ENCODE data around the gene CTU2.

The CTU2 gene

DNA sequence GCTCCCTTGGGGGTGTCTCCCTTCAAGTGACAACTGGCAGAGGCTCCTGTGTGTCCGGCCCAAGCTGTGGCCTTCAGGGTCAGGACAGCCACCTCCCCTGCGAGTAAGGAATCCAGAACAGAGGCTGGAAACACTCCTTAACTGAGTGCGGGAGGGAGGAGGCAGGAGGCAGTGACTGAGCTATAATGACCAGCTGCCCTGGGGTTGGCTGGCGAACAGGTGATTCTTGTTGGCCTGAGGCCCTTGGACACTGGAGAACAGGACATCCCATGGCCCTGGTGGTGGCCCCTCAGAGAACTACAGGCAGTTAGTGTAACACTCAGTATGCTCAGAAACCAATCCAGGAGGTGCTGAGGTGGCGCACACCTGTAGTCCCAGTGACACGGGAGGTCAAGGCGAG, 10.6 kb upstream of the CTU2 start:
- peaks cover 4 to 9% of the 10 kb centered on the region in 2 donors for H3K4me1 ChIP-seq (ENCODE audit: control insufficient read depth in 2 of 2, insufficient read depth in 2 of 2, low read length in 2 of 2)
- H3K4me3 ChIP-seq (ENCODE audit: low read length in 2 of 2): no peak overlapping the region
- no peak overlapping the region for H3K27ac ChIP-seq (ENCODE audit: low read depth in 2 of 2, low read length in 2 of 2)
- H3K9ac ChIP-seq (ENCODE audit: low read depth in 1 of 2, low read length in 2 of 2): no peak overlapping the region
- H3K9me3 ChIP-seq (ENCODE audit: control insufficient read depth in 2 of 2, low read length in 2 of 2): no peaks in the 10 kb centered on the region
- H3K27me3 ChIP-seq (ENCODE audit: control insufficient read depth in 2 of 2, insufficient read depth in 2 of 2, low read length in 2 of 2): peaks cover 0 to 3% of the 10 kb centered on the region in 2 donors
- H3K36me3 ChIP-seq (ENCODE audit: control insufficient read depth in 2 of 2, insufficient read depth in 2 of 2, low read length in 2 of 2): peaks cover 0 to 13% of the 10 kb centered on the region in 2 donors

DNA sequence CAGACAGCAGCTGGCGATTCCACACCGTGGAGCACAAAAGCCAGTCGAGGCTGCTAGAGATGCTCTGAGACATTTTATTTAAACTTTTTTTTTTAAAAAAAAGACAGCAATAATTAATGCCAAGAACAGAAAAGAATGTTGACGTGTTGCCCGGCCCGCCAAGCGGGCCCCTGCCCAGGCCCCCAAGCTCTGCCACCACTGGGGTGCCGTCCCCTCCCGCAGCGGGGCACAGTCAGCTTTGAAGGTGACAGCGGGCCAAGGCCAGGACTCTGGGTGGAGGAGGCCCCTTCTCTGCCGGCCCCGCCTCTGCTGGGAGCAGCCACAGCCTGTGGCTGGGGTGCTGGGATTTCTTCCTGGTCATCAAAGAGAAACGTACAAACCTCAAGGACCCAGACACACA, 9.9 kb upstream of the CTU2 start:
- Histone ChIP-seq H3K9ac (ENCODE audit: low read depth in 1 of 2, low read length in 2 of 2) (no peak overlapping the region), H3K4me1 (ENCODE audit: control insufficient read depth in 2 of 2, insufficient read depth in 2 of 2, low read length in 2 of 2) (peaks cover 7 to 11% of the 10 kb centered on the region in 2 donors), H3K27ac (ENCODE audit: low read depth in 2 of 2, low read length in 2 of 2) (no peak overlapping the region), H3K36me3 (ENCODE audit: control insufficient read depth in 2 of 2, insufficient read depth in 2 of 2, low read length in 2 of 2) (peaks cover 0 to 13% of the 10 kb centered on the region in 2 donors), H3K27me3 (ENCODE audit: control insufficient read depth in 2 of 2, insufficient read depth in 2 of 2, low read length in 2 of 2) (no peaks in the 10 kb centered on the region), H3K9me3 (ENCODE audit: control insufficient read depth in 2 of 2, low read length in 2 of 2) (no peaks in the 10 kb centered on the region), H3K4me3 (ENCODE audit: low read length in 2 of 2) (no peak overlapping the region)

DNA sequence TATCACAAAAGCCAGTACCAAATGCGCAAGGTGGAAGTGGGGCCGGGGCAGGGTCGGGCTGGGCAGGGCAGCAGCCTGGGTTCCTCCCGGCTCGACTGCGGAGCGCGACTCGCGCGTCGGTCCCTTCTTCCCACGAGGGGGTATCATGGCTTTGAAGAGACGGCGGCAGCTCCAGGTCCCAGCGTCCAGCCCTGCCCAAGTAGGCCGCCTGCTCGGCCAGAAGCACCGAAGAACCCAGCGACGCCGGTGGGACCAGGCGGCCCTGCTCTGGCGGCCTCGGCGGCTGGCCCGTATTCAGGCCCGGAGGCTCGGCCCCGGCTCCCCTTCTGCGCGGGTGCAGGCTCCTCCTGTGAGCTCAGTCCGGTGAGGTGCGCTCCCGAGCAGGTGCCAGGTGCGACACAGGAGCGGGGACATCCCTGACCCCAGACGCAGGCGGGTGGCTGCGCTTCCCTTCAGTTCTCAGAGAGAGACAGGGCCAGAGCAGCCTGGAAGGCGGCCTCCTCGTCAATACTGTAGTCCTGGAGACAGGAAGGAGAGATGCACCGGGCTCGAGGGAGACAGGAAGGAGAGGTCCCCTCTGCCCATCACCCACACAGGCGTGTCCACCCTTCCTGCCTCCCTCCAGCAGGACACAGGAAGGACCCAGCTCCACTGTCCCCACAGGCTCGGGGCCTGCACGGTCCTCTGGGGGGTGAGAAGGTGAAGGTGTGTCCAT, 9.0 kb upstream of the CTU2 start:
- Histone ChIP-seq H3K36me3 (ENCODE audit: control insufficient read depth in 2 of 2, insufficient read depth in 2 of 2, low read length in 2 of 2) (peaks cover 0 to 13% of the 10 kb centered on the region in 2 donors), H3K4me1 (ENCODE audit: control insufficient read depth in 2 of 2, insufficient read depth in 2 of 2, low read length in 2 of 2) (peaks cover 12 to 13% of the 10 kb centered on the region in 2 donors), H3K27ac (ENCODE audit: low read depth in 2 of 2, low read length in 2 of 2) (no peak overlapping the region)

DNA sequence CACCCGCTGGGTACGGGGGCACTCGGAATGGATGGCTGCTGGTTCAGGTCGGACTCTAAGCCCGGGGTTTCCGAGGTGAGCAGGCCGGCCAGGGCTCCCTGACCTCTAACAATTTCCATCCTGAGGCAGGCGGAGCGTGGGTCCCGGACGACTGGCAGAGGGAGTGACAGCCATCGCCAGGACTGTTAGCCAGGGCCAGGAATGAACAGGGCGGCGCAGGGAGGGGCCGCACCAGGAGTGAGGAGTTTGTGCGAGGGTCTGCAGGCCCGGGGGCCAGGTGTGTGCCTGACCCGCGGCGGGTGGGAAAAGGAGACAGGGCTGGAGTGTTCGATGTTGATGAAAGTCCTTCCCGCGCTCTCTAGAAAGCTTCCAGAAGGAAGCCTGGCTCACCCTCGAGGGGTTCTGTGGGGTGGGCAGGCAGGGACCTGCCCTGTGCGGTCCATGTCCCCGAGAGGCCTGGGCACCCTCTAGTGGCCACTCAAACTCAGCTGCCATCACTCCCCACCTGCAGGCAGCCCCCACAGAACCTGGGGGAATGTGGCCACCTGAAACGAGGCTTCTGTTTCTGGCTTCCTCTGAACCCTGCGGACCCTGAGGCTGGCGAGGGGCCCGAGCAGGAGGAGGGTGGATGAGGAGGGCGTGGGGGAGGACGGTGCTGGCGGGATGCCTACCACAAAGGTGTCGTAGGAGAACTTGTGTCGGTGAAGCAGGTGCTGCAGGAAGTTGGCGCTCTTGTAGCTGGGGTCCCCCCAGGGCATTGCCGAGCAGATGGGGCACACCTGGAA, 8.3 kb upstream of the CTU2 start:
- no peak overlapping the region for H3K27ac ChIP-seq (ENCODE audit: low read depth in 2 of 2, low read length in 2 of 2)
- no peak overlapping the region for H3K4me3 ChIP-seq (ENCODE audit: low read length in 2 of 2)
- H3K4me1 ChIP-seq (ENCODE audit: control insufficient read depth in 2 of 2, insufficient read depth in 2 of 2, low read length in 2 of 2): peaks cover 10 to 13% of the 10 kb centered on the region in 2 donors
- no peaks in the 10 kb centered on the region for H3K9me3 ChIP-seq (ENCODE audit: control insufficient read depth in 2 of 2, low read length in 2 of 2)
- H3K36me3 ChIP-seq (ENCODE audit: control insufficient read depth in 2 of 2, insufficient read depth in 2 of 2, low read length in 2 of 2): peaks cover 0 to 13% of the 10 kb centered on the region in 2 donors
- H3K27me3 ChIP-seq (ENCODE audit: control insufficient read depth in 2 of 2, insufficient read depth in 2 of 2, low read length in 2 of 2): no peaks in the 10 kb centered on the region
- no peak overlapping the region for H3K9ac ChIP-seq (ENCODE audit: low read depth in 1 of 2, low read length in 2 of 2)

More for the DNA sequence above, 9.0 kb upstream of the CTU2 start:
- no peak overlapping the region for H3K4me3 ChIP-seq (ENCODE audit: low read length in 2 of 2)
- H3K9ac ChIP-seq (ENCODE audit: low read depth in 1 of 2, low read length in 2 of 2): no peak overlapping the region
- H3K27me3 ChIP-seq (ENCODE audit: control insufficient read depth in 2 of 2, insufficient read depth in 2 of 2, low read length in 2 of 2): no peaks in the 10 kb centered on the region
- no peaks in the 10 kb centered on the region for H3K9me3 ChIP-seq (ENCODE audit: control insufficient read depth in 2 of 2, low read length in 2 of 2)

DNA sequence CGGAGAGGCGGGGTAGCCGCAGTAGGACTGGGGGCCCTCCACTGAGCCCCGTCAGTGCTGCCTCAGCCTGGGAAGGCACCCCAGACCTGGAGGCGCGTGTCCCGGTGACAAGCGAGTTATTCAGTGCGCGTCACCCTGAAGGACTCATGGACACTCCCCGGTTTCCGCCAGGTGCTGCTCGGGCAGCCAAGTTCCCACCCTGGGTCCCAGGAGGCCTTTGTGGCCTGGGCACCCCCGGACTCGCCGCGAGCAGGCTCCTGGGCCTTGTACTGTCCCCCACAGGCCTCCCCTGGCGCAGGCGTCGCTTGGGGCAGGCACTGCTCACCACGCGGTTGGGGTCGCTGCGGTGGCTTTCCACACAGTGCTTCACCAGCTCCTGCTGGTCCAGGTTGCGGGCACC, 7.7 kb upstream of the CTU2 start:
- H3K4me1 ChIP-seq (ENCODE audit: control insufficient read depth in 2 of 2, insufficient read depth in 2 of 2, low read length in 2 of 2): peaks cover 10 to 13% of the 10 kb centered on the region in 2 donors
- H3K9me3 ChIP-seq (ENCODE audit: control insufficient read depth in 2 of 2, low read length in 2 of 2): no peaks in the 10 kb centered on the region
- peaks cover 0 to 13% of the 10 kb centered on the region in 2 donors for H3K36me3 ChIP-seq (ENCODE audit: control insufficient read depth in 2 of 2, insufficient read depth in 2 of 2, low read length in 2 of 2)
- H3K27ac ChIP-seq (ENCODE audit: low read depth in 2 of 2, low read length in 2 of 2): no peak overlapping the region
- H3K27me3 ChIP-seq (ENCODE audit: control insufficient read depth in 2 of 2, insufficient read depth in 2 of 2, low read length in 2 of 2): no peaks in the 10 kb centered on the region
- no peak overlapping the region for H3K9ac ChIP-seq (ENCODE audit: low read depth in 1 of 2, low read length in 2 of 2)
- no peak overlapping the region for H3K4me3 ChIP-seq (ENCODE audit: low read length in 2 of 2)

DNA sequence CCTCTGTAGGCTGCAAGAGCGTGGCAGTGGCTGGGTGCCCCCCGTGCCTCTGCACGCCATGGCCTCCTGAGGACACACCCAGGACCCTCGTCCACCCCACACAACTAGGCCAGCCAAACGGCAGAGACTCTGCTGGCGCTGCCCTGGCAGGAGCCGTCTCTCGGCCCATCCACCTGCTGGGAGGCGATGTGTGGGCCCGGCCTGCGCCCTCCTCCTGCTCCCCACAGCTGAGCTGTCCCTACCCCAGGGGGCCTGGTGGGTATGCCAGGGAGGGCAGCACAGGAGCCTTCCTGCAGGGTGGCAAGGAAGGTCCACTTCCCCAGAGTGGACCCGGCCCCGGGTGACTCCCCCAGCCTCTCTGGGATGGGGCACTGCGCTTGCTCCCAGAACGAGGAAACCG, 7.1 kb upstream of the CTU2 start:
- H3K27me3 ChIP-seq (ENCODE audit: control insufficient read depth in 2 of 2, insufficient read depth in 2 of 2, low read length in 2 of 2): no peaks in the 10 kb centered on the region
- H3K36me3 ChIP-seq (ENCODE audit: control insufficient read depth in 2 of 2, insufficient read depth in 2 of 2, low read length in 2 of 2): peaks cover 0 to 13% of the 10 kb centered on the region in 2 donors
- H3K9ac ChIP-seq (ENCODE audit: low read depth in 1 of 2, low read length in 2 of 2): no peak overlapping the region
- no peak overlapping the region for H3K4me3 ChIP-seq (ENCODE audit: low read length in 2 of 2)
- no peaks in the 10 kb centered on the region for H3K9me3 ChIP-seq (ENCODE audit: control insufficient read depth in 2 of 2, low read length in 2 of 2)
- H3K4me1 ChIP-seq (ENCODE audit: control insufficient read depth in 2 of 2, insufficient read depth in 2 of 2, low read length in 2 of 2): peaks cover 11 to 18% of the 10 kb centered on the region in 2 donors
- no peak overlapping the region for H3K27ac ChIP-seq (ENCODE audit: low read depth in 2 of 2, low read length in 2 of 2)

DNA sequence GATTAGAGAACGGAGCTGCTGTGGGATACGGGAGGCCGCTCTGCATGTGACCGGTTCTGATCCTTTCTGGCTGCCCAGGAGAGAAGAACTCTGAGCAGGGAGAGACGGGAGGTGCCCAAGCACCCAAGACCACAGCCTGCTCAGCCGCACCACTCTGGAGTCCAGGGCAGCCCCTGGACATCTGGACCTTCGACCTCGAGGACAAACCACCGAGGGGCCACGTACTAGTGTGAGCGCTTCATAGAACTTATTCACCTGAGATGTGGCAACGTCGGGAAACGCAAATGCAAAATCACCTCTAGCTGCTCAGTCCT, 6.0 kb upstream of the CTU2 start:
- peak overlapping the region in 1 of 2 donors; percentile 11 for H3K9ac ChIP-seq (ENCODE audit: low read depth in 1 of 2, low read length in 2 of 2)
- H3K4me1 ChIP-seq (ENCODE audit: control insufficient read depth in 2 of 2, insufficient read depth in 2 of 2, low read length in 2 of 2): peaks cover 21 to 27% of the 10 kb centered on the region in 2 donors
- no peak overlapping the region for H3K4me3 ChIP-seq (ENCODE audit: low read length in 2 of 2)
- no peaks in the 10 kb centered on the region for H3K27me3 ChIP-seq (ENCODE audit: control insufficient read depth in 2 of 2, insufficient read depth in 2 of 2, low read length in 2 of 2)
- H3K27ac ChIP-seq (ENCODE audit: low read depth in 2 of 2, low read length in 2 of 2): peak overlapping the region; percentile 72 to 83
- no peaks in the 10 kb centered on the region for H3K9me3 ChIP-seq (ENCODE audit: control insufficient read depth in 2 of 2, low read length in 2 of 2)
- peaks cover 0 to 13% of the 10 kb centered on the region in 2 donors for H3K36me3 ChIP-seq (ENCODE audit: control insufficient read depth in 2 of 2, insufficient read depth in 2 of 2, low read length in 2 of 2)

DNA sequence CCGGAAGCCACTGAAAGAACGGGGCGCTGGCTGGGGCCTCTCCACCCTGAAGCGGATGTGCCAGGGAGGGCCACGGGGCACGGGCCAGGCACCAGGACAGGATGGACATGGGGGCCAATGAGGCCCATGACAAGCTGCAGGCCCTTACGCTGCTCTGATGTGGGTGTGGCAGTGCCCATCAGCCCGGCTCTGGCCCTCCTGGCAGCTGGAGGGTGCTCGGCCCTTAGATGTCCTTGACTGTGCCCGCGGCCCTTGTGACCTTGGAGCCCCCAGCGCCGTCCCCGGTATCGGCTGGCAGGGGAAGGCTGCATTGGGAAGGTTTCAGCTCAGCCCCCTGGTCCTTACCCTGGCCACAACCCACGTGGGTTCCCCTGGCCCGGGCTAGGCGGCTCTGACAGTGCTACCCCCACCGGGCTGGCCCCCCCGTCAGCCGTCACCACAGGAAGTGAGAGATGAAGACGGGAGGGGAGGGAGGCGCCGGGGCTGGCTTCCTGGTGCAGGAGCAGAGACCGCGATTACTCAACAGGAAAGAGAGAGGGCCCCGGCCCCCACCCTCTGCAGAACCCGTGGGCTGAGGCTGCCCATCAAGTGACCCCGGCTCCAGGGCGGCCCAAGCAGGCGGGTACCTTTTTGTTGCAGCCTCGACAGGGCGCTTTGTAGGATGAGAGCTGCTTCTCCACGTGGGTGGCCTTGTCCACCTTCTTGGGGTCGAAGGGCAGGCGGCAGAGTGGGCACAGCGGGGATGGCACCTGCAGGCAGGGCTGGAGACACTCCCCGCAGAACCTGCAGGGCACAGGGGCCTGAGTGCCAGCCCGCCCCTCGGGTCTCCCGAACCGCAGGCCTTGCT, 5.4 kb upstream of the CTU2 start:
- Histone ChIP-seq H3K27ac (ENCODE audit: low read depth in 2 of 2, low read length in 2 of 2) (peak overlapping the region; percentile 72 to 86), H3K36me3 (ENCODE audit: control insufficient read depth in 2 of 2, insufficient read depth in 2 of 2, low read length in 2 of 2) (peaks cover 0 to 13% of the 10 kb centered on the region in 2 donors), H3K9me3 (ENCODE audit: control insufficient read depth in 2 of 2, low read length in 2 of 2) (no peaks in the 10 kb centered on the region), H3K9ac (ENCODE audit: low read depth in 1 of 2, low read length in 2 of 2) (peak overlapping the region in 1 of 2 donors; percentile 54), H3K27me3 (ENCODE audit: control insufficient read depth in 2 of 2, insufficient read depth in 2 of 2, low read length in 2 of 2) (no peaks in the 10 kb centered on the region), H3K4me3 (ENCODE audit: low read length in 2 of 2) (peak overlapping the region; percentile 35 to 41), H3K4me1 (ENCODE audit: control insufficient read depth in 2 of 2, insufficient read depth in 2 of 2, low read length in 2 of 2) (peaks cover 25 to 30% of the 10 kb centered on the region in 2 donors)

DNA sequence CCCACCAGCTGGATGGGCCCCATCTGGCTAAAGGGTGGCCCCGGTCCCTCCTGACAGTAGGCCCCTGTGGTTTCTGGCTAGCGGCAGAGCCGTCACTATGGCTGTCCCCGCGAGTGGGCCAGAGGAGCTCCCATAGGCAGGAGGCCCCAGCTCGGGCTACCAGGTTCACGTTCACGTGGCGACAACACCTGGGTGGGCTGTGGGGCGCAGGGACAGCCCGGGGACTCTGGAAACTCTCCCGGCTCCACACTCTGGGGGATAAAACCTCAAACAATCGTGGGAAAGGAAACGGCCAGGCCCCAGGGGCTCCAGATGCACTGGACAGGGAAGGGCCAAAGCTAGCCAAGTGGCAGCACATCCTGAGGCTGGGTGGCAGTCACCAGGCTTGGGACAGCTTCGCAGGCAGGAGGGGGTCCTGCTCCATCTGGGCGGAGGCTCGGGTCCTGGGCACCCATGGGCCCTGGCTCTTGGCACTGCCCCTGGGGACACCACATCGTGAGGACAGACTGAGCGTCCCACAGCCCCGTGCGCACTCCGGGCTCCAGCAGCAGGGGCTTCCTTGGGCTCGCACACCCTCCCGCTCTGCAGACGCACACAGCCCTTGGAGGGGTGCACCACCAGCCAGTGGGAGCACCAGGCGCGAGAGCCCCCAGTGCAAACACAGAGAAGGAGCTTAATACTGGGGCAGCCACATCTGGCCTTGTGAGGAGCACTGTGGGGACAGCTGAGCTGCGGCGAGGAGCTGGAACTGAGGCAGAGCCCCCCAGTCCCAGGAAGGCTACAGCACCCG, 4.5 kb upstream of the CTU2 start:
- Histone ChIP-seq H3K4me3 (ENCODE audit: low read length in 2 of 2) (peak overlapping the region in 1 of 2 donors; percentile 41), H3K9ac (ENCODE audit: low read depth in 1 of 2, low read length in 2 of 2) (peak overlapping the region; percentile 52 to 54), H3K36me3 (ENCODE audit: control insufficient read depth in 2 of 2, insufficient read depth in 2 of 2, low read length in 2 of 2) (peaks cover 0 to 11% of the 10 kb centered on the region in 2 donors), H3K4me1 (ENCODE audit: control insufficient read depth in 2 of 2, insufficient read depth in 2 of 2, low read length in 2 of 2) (peaks cover 29 to 34% of the 10 kb centered on the region in 2 donors), H3K9me3 (ENCODE audit: control insufficient read depth in 2 of 2, low read length in 2 of 2) (no peaks in the 10 kb centered on the region), H3K27ac (ENCODE audit: low read depth in 2 of 2, low read length in 2 of 2) (peak overlapping the region; percentile 63 to 86), H3K27me3 (ENCODE audit: control insufficient read depth in 2 of 2, insufficient read depth in 2 of 2, low read length in 2 of 2) (no peaks in the 10 kb centered on the region)
